ENCODE results near the gene KRTAP4-8.

GRCh38 chr17:41141361-41141760, 43.4 kb upstream of the KRTAP4-8 start:
- TF ChIP-seq CTCF (IDR thresholded peaks at IDR 0.05; ENCODE audit: borderline replicate concordance, extremely low read depth, low read length, poor library complexity, severe bottlenecking) (no peak), EZH2 (IDR thresholded peaks at IDR 0.05; ENCODE audit: borderline replicate concordance, low read depth, low read length, severe bottlenecking) (no peak)
